ENCODE results near the gene GPR4. TPM values are rescaled to one million over a fixed set of nuclear protein-coding genes. Genes with fewer than 3 reads are reported as not detected.

GPR4 gene
- total and polyA plus RNA-seq, 2 of the 8 experiments (the other 6 are each of a cell fraction or from before 2014, with no cell fraction given), result 0.19 to 0.39 TPM

DNA sequence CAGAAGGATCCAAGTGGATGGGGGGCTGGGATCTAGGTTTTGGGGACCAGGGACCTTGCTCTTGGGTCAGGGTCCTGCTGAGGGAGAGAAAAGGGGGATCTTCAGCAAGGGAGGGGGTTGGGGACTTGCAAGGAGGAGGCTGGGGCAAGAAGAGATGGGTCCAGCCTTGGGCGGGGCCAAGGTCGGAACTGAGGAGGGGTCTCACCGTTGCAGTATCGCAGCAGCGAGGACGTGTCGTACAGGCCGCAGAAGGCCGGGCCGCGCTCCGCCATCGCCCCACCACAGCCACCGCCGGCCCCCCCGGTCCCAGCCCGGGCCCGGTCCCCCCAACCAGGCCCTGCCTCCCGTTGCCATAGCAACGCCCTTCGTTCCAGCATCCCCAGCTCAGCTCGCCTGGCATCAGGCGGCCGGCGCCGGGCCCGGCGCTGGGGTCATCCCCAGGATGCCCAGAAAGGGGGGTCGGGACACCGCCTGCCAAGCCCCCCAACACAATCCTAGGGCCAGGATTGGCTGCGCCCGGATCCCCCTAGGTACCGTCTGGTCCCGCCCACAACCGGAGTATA, 43.1 kb upstream of the GPR4 start (continued):
- TF ChIP-seq, protein P1, sequence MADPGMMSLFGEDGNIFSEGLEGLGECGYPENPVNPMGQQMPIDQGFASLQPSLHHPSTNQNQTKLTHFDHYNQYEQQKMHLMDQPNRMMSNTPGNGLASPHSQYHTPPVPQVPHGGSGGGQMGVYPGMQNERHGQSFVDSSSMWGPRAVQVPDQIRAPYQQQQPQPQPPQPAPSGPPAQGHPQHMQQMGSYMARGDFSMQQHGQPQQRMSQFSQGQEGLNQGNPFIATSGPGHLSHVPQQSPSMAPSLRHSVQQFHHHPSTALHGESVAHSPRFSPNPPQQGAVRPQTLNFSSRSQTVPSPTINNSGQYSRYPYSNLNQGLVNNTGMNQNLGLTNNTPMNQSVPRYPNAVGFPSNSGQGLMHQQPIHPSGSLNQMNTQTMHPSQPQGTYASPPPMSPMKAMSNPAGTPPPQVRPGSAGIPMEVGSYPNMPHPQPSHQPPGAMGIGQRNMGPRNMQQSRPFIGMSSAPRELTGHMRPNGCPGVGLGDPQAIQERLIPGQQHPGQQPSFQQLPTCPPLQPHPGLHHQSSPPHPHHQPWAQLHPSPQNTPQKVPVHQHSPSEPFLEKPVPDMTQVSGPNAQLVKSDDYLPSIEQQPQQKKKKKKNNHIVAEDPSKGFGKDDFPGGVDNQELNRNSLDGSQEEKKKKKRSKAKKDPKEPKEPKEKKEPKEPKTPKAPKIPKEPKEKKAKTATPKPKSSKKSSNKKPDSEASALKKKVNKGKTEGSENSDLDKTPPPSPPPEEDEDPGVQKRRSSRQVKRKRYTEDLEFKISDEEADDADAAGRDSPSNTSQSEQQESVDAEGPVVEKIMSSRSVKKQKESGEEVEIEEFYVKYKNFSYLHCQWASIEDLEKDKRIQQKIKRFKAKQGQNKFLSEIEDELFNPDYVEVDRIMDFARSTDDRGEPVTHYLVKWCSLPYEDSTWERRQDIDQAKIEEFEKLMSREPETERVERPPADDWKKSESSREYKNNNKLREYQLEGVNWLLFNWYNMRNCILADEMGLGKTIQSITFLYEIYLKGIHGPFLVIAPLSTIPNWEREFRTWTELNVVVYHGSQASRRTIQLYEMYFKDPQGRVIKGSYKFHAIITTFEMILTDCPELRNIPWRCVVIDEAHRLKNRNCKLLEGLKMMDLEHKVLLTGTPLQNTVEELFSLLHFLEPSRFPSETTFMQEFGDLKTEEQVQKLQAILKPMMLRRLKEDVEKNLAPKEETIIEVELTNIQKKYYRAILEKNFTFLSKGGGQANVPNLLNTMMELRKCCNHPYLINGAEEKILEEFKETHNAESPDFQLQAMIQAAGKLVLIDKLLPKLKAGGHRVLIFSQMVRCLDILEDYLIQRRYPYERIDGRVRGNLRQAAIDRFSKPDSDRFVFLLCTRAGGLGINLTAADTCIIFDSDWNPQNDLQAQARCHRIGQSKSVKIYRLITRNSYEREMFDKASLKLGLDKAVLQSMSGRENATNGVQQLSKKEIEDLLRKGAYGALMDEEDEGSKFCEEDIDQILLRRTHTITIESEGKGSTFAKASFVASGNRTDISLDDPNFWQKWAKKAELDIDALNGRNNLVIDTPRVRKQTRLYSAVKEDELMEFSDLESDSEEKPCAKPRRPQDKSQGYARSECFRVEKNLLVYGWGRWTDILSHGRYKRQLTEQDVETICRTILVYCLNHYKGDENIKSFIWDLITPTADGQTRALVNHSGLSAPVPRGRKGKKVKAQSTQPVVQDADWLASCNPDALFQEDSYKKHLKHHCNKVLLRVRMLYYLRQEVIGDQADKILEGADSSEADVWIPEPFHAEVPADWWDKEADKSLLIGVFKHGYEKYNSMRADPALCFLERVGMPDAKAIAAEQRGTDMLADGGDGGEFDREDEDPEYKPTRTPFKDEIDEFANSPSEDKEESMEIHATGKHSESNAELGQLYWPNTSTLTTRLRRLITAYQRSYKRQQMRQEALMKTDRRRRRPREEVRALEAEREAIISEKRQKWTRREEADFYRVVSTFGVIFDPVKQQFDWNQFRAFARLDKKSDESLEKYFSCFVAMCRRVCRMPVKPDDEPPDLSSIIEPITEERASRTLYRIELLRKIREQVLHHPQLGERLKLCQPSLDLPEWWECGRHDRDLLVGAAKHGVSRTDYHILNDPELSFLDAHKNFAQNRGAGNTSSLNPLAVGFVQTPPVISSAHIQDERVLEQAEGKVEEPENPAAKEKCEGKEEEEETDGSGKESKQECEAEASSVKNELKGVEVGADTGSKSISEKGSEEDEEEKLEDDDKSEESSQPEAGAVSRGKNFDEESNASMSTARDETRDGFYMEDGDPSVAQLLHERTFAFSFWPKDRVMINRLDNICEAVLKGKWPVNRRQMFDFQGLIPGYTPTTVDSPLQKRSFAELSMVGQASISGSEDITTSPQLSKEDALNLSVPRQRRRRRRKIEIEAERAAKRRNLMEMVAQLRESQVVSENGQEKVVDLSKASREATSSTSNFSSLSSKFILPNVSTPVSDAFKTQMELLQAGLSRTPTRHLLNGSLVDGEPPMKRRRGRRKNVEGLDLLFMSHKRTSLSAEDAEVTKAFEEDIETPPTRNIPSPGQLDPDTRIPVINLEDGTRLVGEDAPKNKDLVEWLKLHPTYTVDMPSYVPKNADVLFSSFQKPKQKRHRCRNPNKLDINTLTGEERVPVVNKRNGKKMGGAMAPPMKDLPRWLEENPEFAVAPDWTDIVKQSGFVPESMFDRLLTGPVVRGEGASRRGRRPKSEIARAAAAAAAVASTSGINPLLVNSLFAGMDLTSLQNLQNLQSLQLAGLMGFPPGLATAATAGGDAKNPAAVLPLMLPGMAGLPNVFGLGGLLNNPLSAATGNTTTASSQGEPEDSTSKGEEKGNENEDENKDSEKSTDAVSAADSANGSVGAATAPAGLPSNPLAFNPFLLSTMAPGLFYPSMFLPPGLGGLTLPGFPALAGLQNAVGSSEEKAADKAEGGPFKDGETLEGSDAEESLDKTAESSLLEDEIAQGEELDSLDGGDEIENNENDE (IDR thresholded peaks at IDR 0.05; ENCODE audit: insufficient replicate concordance, low read length), result no peak
- TF ChIP-seq POLR2A (IDR thresholded peaks at IDR 0.05; ENCODE audit: control extremely low read depth in 1 of 2, low read depth in 2 of 2, low read length in 2 of 2) (no peak), SP1 (IDR thresholded peaks at IDR 0.05; ENCODE audit: low read depth, low read length) (no peak), RAD21 (IDR thresholded peaks at IDR 0.05 in 1 of 2, conservative IDR thresholded peaks at IDR 0.05 in 1 of 2; ENCODE audit: low read depth in 2 of 2, low read length in 2 of 2) (no peak), CTBP2 (IDR thresholded peaks at IDR 0.05; ENCODE audit: borderline replicate concordance, insufficient read depth, insufficient read length, low read length) (no peak), SP2 (IDR thresholded peaks at IDR 0.05; ENCODE audit: low read length) (no peak)
- TF ChIP-seq, protein P2, sequence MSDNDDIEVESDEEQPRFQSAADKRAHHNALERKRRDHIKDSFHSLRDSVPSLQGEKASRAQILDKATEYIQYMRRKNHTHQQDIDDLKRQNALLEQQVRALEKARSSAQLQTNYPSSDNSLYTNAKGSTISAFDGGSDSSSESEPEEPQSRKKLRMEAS (IDR thresholded peaks at IDR 0.05), result no peak
- TF ChIP-seq, protein P3, sequence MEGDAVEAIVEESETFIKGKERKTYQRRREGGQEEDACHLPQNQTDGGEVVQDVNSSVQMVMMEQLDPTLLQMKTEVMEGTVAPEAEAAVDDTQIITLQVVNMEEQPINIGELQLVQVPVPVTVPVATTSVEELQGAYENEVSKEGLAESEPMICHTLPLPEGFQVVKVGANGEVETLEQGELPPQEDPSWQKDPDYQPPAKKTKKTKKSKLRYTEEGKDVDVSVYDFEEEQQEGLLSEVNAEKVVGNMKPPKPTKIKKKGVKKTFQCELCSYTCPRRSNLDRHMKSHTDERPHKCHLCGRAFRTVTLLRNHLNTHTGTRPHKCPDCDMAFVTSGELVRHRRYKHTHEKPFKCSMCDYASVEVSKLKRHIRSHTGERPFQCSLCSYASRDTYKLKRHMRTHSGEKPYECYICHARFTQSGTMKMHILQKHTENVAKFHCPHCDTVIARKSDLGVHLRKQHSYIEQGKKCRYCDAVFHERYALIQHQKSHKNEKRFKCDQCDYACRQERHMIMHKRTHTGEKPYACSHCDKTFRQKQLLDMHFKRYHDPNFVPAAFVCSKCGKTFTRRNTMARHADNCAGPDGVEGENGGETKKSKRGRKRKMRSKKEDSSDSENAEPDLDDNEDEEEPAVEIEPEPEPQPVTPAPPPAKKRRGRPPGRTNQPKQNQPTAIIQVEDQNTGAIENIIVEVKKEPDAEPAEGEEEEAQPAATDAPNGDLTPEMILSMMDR (IDR thresholded peaks at IDR 0.05; ENCODE audit: control extremely low read depth in 1 of 3, insufficient read depth in 1 of 3, low read depth in 1 of 3, low read length in 3 of 3), result no peak
